GM18511 (cell line): Measurements from ENCODE around the gene PRRC2B.
"Not testable (repeated sequence)": the region's sequence is repeated elsewhere in the genome, so short reads cannot be mapped to it uniquely, and the experiment has no call there.

Experiments used
- ATAC-seq: cut with Tn5 transposase; IDR thresholded peaks from one replicate; pipeline ENCODE4 v1.9.1; 2021; ENCODE audit warnings: mild to moderate bottlenecking, moderate library complexity; ENCODE audit not compliant: unreplicated experiment

Gene PRRC2B

DNA sequence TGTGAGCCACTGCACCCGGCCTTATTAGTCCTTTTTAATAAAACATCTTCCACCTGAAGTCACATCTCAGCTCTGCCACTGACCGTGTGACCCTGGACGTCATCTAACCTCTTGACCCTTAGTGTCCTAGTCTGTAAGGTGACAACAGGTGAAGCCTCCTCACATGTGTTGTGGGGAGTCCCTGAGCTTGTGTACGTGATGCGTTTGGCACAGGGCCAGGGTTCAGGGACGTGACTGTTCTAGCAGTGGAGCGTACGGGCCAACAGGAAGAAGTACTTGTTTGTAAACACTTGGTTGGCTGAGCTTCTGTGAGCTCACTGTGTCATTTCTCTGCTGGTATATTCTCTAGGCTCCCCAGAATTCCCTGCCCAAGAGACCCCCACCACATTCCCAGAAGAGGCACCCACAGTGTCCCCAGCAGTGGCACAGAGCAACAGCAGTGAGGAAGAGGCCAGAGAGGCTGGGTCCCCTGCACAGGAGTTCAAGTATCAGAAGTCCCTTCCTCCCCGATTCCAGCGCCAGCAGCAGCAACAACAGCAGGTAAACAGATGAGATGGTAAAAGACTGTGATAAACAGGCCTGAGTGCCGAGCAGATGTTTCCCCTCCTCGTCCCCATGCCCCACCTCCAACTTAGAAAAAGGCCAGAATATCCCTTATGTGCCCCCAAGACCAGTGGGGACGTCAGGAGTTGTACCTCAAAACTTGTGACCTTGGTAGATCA lies 73.5 kb downstream of the PRRC2B start:
- ATAC-seq, result no peak

DNA sequence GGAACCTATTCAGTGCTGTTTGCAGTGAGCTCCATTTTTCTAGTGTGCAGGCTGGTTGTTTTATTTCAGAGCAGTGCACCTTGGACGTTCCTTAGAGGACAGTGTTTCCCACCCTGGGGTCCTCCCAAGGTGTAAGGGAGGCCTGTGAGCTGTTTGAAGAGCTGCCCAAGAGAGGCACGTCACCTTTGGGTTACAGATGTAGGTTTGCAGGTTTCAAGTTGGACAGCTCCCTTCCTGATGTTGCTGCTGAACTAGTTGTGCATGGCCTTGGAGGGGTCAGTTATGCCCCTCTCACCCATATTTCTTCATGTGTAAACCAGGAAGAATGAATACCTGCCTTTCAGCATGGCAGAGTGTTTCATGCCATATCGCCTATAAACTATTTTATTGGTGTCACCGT lies 74.1 kb downstream of the PRRC2B start:
- ATAC-seq, result no peak

DNA sequence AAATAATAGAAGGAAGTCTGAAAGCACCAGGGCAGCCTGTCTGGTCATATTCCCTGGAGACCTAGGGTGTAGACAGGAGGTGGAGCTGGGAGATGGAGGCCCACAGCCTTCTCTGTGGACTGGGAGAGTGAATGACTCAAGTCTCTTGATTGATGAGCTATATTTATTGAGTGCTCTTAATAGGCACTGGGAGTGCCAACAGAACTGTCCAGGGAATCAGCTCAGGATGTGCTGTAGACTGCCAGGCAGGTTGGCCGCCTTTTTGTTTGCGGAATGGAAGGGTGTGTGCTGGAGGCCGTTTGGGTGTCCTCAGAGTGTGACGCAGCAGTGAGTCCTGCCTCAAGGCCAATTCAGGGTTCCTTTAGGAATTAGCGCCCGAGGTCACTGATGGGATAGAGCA lies 75.5 kb downstream of the PRRC2B start:
- no peak for ATAC-seq

DNA sequence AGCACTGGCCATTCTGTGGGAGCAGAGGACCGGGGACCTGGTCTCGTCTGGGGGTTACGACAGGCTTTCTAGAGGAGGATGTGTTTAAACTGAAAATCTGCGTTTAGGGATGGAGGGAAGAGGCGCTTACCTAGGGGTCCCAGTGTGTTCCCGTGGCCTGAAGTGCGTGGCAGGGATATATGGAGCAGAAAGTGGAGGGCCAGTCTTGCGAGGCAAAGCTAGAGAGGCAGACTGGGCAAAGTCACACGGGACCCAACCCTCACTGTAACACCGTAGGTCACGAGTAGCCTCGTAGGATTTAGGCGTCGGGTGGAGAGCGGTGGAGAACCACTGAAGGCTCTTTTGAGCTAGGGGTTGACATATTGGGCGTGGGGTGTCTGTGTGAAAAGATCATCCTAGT lies 76.1 kb downstream of the PRRC2B start:
- no peak for ATAC-seq

DNA sequence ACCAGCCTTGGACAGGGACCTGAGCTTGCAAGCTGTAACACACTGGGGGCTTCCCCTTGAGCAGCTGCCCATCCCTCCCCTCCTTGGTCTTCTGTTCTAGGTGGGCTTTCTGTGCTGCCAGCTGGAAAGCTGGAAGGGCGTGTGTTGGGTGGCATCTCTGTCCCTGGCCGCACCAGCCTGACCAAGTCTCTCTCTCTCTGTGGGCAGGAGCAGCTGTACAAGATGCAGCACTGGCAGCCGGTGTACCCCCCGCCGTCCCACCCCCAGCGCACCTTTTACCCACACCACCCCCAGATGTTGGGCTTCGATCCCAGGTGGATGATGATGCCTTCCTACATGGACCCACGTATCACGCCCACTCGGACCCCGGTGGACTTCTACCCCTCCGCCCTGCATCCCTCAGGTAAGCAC lies 76.7 kb downstream of the PRRC2B start:
- no peak for ATAC-seq

DNA sequence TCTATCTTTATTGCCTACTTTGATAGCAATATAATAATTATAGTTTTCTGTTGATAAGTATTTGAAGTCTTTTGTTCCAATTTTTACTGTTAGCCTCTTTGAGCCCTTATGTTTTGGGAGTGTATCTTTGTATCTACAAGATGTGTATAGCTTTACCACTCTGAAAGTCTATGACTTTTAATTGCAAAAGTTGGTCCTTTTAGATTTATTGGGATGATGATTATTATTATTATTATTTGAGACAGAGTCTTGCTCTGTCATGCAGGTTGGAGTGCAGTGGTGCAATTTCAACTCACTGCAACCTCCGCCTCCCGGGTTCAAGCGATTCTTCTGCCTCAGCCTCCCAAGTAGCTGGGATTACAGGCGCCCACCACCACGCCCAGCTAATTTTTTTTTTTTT lies 78.2 kb downstream of the PRRC2B start:
- not testable (repeated sequence) for ATAC-seq

DNA sequence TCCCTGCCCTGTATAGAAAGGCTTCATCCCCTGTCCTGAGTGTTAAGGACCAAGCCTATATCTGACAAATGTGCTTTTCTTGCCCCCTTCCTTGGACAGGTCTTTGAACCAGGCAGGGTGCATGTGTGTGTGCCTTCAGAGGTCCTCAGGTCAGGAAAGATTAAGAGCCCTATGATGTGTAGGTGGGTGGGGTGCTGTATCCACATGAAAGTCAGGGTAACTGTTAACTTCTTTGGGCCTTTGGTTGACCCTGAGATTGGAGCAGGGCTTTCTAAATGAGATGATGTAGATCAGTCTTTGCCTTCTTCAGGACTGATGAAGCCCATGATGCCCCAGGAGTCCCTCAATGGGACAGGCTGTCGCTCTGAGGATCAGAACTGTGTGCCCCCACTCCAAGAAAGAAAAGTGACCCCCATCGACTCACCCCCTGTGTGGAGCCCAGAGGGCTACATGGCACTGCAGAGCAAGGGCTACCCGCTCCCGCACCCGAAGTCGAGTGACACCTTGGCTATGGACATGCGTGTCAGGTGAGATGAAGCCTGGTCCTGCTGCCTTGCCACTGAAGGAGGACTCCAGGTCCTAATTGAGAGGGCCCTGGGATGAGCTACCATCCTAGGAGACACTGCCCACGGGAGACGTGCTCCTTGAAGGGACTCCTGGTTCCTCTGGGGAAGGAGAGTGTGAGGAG lies 79.5 kb downstream of the PRRC2B start:
- no peak for ATAC-seq

DNA sequence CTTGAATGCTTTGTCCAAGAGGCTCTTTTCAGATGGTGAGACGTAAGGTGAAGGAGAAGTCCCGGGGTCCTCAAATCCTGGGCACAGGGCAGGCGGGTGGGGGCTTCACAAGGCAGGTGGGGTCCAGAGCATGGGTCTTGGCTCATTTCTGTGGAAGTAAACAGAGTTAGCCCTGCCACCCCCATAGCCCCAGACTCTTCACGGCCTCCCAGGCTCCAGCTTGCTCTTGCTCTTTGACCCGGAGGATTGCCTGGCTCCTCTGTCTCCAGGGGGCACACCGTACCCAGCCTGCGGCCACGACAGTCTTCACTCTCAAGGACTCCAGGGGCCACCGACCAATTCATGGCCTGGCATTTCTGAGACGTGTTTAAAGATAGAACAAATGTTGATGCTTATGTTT lies 80.0 kb downstream of the PRRC2B start:
- ATAC-seq, result no peak

DNA sequence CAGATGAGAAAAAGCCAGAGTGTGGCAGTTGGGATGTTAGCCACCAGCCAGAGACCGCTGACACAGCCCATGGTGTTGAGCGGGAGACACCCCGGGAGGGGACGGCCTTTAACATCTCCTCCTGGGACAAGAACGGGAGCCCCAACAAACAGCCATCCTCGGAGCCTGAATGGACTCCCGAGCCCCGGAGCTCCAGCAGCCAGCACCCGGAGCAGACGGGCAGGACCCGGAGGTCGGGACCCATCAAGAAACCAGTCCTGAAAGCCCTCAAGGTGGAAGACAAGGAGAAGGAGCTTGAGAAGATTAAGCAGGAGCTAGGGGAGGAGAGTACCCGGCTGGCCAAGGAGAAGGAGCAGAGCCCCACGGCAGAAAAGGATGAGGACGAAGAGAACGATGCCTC lies 80.8 kb downstream of the PRRC2B start:
- ATAC-seq, result no peak

DNA sequence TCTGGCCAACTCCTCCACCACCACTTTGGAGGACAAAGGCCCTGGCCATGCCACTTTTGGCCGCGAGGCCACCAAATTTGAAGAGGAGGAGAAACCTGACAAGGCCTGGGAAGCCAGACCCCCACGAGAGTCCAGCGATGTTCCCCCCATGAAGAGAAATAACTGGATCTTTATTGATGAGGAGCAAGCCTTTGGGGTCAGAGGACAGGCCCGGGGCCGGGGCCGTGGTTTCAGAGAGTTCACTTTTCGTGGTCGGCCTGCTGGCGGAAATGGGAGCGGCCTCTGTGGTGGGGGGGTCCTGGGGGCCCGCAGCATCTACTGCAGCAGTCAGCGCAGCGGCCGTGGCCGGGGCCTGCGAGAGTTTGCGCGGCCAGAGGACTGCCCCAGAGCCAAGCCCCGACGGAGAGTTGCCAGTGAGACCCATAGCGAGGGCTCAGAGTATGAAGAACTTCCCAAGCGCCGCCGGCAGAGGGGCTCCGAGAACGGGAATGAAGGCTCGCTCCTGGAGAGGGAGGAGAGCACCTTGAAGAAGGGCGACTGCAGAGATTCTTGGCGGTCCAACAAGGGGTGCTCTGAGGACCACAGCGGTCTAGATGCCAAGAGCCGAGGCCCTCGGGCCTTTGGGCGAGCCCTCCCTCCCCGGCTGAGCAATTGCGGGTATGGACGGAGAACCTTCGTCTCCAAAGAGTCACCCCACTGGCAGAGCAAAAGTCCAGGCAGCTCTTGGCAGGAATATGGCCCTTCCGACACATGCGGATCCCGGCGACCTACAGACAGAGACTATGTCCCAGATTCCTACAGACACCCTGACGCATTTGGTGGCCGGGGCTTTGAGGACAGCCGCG lies 81.4 kb downstream of the PRRC2B start:
- no peak for ATAC-seq

DNA sequence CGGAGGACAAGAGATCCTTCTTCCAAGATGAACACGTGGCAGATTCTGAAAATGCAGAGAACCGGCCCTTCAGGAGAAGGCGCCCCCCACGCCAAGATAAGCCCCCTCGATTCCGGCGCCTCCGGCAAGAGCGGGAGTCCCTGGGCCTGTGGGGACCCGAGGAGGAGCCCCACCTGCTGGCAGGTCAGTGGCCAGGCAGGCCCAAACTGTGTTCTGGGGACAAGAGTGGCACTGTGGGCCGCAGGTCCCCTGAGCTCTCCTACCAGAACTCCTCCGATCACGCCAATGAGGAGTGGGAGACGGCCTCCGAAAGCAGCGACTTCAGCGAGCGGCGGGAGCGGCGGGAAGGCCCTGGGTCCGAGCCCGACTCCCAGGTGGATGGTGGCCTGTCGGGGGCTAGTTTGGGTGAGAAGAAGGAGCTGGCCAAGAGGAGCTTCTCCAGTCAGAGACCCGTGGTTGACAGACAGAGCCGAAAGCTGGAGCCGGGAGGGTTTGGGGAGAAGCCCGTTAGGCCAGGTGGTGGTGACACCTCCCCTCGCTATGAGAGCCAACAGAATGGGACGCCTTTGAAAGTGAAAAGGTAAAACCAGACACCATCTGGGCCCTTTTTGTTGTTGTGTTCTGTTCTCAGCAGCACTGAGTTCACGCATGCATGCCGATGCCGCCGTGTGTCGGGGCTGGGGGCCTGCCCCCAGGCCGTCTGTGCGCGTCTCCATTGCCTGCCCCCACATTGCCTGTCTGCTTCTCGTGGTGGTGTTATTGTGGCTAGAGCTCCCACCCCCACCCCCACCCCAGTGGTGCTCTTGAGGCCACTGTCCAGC lies 82.3 kb downstream of the PRRC2B start:
- ATAC-seq, result no peak

DNA sequence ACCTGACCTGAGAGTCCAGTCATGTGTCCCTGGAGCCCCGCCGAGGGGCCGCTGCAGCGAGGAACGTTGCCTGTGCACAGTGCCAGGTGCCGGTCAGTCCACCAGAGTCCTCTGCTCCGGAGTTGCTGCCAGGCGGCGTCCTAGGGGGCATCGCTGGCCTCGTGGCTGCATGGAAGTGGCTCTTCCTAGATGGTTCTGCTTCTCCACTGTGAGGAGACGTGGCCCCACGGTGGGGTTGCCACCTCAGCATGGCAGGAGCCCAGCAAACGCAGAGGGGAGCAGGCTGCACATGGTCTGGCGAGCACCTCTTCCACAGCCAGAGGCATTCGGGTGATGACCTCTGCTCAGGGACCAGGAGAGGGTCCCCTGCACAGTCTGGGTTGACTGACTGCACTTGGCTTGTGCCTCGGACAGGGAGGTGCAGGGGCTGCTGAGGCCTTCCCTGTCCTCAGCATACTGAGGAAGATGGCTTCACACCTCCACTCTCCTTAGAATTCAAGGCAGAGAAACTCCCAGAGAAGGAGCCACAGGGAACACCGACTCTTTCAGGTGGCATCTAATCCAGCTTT lies 83.0 kb downstream of the PRRC2B start:
- no peak for ATAC-seq

DNA sequence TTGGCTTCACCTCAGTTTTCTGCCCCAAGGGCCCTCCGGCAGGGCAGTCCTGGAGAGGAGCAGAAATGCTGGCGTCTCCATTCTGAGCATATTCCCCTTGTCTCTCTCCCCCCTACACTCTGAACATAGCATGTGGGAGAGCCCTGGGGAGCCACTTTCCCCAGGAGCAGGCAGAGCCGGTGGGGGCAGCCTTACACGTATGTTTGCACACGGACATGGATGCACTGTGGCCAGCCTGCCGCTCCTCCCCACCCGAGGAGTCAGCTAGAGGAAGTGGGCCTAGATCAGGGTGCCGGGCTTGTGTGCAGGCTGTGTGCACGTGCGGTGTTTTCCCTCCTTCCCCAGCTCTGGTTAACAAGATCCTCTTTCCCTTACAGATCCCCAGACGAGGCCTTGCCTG lies 83.5 kb downstream of the PRRC2B start:
- ATAC-seq, result no peak

DNA sequence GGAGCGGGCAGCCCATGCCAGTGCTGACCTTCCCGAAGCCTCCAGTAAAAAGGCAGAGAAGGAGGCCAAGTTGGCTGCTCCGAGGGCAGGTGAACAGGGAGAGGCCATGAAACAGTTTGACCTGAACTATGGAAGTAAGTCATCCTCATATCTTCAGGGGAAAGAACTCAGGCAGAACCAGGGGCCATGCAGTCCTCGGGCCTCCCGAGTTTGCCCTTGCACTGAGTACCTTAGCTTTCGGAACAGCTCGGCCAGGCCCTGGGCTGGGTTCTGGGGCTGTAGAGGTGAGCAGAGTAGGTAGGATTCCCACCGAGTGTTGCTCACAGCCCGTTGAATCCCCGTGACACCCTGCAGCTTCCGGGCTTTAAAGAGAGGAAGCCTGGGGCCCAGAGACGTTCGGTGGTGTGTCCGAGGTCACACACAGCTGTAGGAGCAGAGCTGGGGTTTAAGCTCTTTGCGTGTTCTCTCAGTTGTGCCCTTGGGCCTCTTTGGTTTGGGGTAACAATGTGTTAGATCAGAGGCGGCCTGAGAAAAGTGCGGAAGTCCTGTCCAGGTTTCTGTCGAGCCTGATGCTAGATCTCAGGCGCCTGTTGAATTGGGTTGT lies 84.0 kb downstream of the PRRC2B start:
- no peak for ATAC-seq

DNA sequence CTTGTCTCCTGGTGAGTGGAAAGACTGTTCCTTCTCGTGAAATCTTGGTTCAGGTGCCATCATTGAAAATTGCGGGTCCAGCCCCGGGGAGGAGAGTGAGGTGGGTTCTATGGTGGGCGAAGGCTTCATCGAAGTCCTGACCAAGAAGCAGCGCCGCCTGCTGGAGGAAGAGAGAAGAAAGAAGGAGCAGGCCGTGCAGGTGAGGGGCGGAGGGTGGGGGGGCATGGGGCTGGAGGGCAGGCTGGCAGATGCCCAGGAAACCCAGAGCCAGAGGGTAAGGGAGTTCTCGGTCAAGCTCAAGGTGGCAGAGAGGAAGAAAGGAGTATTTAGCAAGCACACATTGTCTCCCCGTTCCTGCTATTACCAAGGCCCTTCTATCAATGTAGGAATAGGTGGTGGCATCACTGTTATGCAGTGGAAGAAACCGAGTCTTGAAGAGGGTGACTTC lies 84.6 kb downstream of the PRRC2B start:
- ATAC-seq, result no peak

DNA sequence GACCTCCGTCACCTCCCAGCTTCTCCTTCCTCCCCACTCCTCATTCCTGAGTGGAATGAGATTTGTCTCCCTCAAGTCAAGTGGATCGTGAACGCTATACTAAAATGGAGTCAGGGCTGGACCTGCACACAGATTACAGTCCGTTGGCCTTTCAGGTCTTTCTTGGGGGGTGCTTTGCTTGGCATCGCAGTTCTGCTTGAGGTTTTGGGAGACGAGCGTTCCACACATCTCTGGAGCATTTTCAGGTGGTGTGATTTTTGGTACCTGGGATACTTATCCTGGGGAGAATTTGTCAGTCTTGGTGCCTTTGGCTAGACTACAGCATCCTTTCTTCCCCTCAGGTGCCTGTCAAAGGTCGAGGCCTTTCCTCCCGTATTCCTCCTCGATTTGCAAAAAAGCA lies 85.0 kb downstream of the PRRC2B start:
- ATAC-seq, result no peak

DNA sequence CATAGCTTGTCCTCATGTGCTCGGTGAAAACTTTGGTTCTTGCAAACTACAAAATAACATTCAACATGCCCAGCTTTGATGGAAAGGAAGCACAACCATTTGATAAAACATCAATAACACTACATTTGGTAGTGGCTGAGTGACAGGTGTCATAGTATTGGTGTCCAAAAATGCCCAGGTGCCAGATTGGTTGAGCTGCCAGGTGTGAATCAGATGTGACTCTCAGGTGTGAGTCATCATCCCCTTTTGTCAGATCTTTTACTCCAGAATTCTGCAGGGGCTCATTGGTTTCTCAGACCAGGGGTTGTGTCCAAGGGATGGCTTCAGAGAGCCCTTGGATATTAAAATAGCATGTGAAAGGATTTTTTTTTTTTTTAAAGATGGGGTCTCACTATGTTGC lies 86.4 kb downstream of the PRRC2B start:
- ATAC-seq, result no peak

DNA sequence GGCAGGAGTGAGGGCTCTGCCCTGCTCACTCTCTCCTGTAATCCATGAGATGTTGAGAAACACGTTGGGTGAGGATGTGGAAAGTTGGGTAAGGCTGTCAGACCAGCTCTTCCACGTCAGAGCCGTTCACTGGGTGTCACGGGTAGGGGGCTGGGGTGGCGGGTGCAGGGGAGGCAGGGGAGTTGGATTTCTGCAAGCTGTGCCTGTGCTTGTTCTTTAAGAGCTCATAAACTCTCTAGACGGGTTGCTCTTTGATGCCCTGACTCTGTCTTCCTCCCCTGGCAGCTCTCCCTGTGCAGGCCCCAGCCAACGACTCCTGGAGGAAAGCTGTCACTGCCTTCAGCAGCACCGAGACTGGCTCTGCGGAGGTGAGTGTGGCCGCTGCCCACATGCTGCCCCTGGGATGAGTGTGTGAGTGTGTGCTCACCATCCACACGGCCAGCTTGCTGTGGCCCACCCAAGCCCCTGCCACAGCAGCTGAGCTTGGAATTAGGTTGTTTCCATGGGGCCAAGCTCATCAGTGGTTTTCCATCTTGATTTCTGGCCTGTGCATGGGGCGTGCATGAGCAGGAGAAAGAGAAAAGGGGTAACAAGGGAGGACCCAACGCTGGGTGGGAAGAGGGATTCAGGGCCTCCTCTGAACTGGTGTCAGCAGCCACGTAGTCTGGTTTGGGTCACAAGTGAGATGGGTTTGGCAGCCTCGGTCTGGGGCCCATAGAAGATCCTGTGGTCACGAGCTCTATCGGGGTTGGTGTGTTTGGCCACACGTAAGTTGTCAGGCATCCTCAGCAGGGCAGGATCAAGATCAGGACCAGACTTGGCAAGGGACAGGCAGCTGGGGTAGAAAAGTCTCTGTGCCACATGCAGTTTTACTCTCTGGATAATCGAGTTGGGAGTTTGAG lies 87.8 kb downstream of the PRRC2B start:
- ATAC-seq, result no peak

DNA sequence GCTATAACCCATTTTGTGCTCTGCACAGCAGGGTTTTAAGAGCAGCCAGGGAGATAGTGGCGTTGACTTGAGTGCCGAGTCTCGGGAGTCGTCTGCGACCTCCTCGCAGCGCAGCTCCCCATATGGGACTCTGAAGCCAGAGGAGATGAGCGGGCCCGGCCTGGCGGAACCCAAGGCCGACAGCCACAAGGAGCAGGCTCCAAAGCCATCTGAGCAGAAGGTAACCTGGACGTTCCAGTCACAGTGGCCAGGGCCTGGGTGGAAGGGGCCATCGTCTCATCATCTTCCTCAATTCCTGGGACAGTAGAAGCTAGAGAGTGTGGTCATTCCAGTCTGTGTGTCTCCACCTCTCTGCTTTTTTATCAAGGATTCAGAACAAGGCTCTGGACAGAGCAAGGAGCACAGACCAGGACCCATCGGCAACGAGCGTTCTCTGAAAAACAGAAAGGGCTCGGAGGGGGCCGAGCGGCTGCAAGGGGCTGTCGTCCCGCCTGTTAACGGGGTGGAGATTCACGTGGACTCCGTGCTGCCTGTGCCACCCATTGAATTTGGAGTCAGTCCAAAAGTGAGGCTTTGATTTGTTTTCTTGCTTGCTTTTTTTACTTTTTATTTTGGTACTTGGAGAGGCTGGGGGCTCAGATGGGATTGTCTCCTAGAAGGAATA lies 88.6 kb downstream of the PRRC2B start:
- ATAC-seq, result no peak
